Measurements from ENCODE around the gene IKBKE.
"Not testable (repeated sequence)": the region's sequence is repeated elsewhere in the genome, so short reads cannot be mapped to it uniquely, and the experiment has no call there.

IKBKE gene

GRCh38 chr1:206476058-206476457 is 5.8 kb downstream of the IKBKE start:
- no peak for DNase-seq (ENCODE audit: low spot score)

DNA sequence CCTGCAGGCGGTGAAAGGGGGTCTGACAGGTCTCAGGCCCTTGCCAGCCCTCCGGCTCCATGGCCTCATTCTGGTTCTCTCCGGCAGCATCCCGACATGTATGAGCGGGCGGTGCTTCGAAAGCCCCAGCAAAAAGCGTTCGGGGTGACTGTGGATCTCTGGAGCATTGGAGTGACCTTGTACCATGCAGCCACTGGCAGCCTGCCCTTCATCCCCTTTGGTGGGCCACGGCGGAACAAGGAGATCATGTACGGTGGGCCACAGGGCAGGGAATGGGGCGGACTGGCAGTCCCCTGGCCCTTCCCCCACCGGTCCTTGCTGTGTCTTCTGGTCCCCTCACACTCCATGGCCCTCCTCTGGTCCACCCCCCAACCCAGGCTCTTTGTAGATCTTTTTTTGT is 6.3 kb downstream of the IKBKE start:
- DNase-seq (ENCODE audit: low spot score), result no peak

DNA sequence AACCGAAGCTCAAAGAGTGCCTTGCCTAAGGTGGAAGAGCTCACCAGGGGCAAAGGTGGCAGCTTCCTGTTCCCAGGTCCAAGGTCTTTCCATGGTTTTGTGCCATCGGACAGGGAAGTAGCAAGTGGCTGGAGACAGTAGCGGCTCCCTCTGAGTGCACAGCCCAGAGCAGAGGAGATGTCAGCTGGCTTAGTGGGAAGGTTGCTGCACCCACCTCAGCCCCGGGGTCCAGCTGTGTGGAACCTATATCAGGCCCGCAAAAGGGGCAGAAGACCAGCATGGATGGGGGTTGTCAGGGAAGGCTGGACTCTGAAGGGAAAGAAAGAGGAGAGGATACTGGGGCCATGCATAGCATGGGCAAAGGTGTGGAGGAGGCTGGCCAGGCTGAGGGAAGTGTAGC is 6.8 kb downstream of the IKBKE start:
- DNase-seq (ENCODE audit: low spot score), result no peak

- no peak for DNase-seq (ENCODE audit: low spot score)
Measured at GRCh38 chr1:206477581-206478380, 7.5 kb downstream of the IKBKE start.

GRCh38 chr1:206478746-206479145 is 8.5 kb downstream of the IKBKE start:
- no peak for DNase-seq (ENCODE audit: low spot score)

- peak; percentile 86 for DNase-seq (ENCODE audit: low spot score)
Measured at GRCh38 chr1:206479183-206480125, 9.2 kb downstream of the IKBKE start.

DNA sequence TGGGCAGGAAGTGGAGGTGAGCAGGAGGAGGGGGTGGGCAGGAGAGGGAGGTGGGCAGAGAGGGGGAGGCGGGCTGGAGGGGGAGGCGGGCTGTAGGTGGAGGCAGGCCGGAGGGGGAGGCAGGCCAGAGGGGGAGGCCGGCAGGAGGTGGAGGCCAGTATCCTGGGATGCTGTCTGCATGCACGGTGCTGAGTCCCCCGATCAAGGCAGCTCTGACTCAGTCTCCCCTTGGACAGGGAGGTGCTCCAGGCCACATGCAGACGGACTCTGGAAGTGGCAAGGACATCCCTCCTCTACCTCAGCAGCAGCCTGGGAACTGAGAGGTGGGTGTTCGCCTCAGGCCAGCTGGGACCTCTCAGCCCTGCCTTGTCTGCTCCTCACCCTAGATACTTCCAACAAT is 9.9 kb downstream of the IKBKE start:
- DNase-seq (ENCODE audit: low spot score), result no peak

- no peak for DNase-seq (ENCODE audit: low spot score)
Measured at GRCh38 chr1:206482611-206483010, 12.3 kb downstream of the IKBKE start.

GRCh38 chr1:206483864-206484263 is 13.6 kb downstream of the IKBKE start:
- DNase-seq (ENCODE audit: low spot score), result not testable (repeated sequence)

DNA sequence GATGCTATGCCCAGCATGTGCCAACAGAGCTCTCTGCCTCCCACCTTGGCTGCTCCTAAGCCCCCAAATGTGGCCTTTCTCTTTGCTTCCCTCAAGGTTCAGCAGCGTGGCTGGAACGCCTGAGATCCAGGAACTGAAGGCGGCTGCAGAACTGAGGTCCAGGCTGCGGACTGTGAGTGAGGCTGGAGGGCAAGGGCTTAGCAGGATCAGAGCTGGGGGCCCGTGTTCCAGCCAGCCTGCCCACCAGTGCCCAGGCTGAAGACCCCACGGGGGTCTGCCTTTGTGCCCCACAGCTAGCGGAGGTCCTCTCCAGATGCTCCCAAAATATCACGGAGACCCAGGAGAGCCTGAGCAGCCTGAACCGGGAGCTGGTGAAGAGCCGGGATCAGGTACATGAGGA is 14.6 kb downstream of the IKBKE start:
- DNase-seq (ENCODE audit: low spot score), result no peak

GRCh38 chr1:206486995-206487788 is 16.9 kb downstream of the IKBKE start:
- DNase-seq (ENCODE audit: low spot score), result no peak

GRCh38 chr1:206487970-206488369 is 17.7 kb downstream of the IKBKE start:
- DNase-seq (ENCODE audit: low spot score), result no peak

DNA sequence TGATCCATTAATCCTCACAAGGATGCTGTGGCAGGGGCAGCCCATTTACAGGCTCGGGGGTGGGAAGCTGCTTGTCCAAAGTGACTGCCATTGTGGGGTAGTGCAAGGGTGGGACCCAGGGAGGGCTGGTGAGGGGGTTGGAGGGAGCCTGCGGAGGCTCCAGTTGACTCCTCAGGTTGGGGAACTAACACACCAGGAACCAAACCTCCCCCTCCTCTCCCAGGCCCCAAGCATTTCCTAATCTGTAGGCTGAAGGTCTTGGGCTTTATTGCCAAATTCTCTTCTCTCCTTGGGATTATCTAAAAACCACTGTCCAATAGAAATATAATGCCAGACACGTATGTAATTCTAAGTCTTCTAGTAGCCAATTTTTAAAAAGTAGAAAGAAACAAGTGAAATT is 18.2 kb downstream of the IKBKE start:
- no peak for DNase-seq (ENCODE audit: low spot score)

GRCh38 chr1:206489980-206490770 is 19.9 kb downstream of the IKBKE start:
- DNase-seq (ENCODE audit: low spot score), result peak; percentile 92

DNA sequence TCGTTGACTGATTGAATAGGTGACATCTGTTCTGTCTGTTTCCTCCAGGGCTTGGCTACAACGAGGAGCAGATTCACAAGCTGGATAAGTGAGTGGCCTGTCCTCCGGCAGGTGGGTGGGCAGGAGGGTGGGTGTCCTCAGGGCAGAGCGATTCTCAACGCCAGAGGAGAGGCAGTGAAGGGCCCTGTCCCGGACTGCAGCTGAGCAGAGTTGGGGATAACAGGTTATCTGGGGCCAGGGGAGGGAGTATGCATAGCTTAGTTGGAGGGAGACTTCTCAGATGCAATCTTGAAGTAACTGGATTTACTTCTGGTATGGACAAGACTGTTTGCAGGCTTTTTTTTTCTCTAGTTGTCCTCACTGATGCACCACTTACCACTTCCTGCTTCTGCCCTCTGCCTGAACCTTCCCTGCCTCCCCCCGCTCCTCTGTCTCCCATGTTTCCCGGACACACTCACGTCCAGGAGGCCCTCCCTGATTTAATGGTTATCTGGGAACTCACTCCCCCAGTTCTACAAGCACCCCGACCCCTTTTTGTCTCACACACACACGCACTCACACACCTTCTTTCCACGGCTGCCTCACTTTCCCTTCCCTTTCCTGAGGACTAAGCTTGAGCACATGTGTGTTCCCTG is 20.6 kb downstream of the IKBKE start:
- no peak for DNase-seq (ENCODE audit: low spot score)

- no peak for DNase-seq (ENCODE audit: low spot score)
Measured at GRCh38 chr1:206491616-206492015, 21.3 kb downstream of the IKBKE start.

DNA sequence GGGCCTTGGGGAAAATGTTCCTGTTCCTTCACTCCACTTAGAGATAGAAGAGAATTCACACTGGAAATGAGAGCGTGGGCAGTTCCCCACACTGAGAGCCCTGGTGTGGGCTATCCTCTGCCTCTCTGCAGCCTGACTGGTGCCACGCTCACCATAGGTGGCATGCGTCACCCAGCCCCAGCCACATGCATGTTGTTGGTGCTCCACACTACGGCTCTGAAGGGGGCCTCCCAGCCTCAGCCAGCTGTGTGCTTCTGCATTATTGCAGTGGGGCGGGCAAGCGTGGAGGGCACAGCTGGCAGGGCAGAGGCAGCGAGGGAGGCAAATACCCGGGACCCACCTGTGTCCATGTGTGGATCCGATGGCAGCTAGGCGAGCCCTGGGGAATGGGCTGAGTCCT is 22.3 kb downstream of the IKBKE start:
- no peak for DNase-seq (ENCODE audit: low spot score)

DNA sequence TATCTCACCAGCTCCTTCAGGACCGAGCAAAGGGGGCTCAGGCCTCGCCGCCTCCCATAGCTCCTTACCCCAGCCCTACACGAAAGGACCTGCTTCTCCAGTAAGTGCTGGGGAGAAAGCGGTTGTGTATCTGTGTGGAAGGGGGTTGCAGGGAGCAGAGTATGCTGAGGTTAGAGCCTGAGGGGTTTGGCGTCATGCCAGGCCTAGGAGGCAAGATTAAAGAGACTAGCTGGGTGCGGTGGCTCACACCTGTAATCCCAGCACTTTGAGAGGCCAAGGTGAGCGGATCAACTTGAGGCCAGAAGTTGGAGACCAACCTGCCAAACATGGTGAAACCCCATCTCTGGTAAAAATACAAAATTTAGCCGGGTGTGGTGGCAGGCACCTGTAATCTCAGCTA is 23.0 kb downstream of the IKBKE start:
- no peak for DNase-seq (ENCODE audit: low spot score)

DNA sequence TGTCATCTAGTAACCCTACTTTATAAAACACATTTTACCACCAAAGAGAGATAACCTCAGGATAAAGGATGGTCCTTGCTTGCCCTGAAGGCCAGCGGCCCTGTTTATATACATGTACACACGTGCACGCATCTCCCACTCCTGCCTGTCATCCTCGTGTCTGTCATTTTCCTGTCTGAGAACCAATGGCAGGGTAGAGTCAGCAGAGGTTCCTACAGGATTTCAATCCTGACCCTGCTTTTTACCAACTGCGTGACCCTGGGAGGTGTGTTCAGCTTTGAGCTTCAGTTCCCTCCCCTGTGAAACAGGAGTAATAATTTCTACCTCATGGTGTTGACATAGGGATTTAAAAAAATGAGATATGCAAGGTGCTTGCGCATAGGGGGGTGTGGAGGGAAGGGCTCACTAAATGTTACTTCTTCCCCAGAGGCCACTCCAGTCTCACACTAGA is 24.8 kb downstream of the IKBKE start:
- no peak for DNase-seq (ENCODE audit: low spot score)

- no peak for DNase-seq (ENCODE audit: low spot score)
Measured at GRCh38 chr1:206495493-206496046, 25.3 kb downstream of the IKBKE start.

Data from AG20443 (cell line).